H1 (cell line): ENCODE measurements around the gene ARMH1. TPM values are rescaled to one million over a fixed set of nuclear protein-coding genes. Genes with fewer than 3 reads are reported as not detected.

Experiments
- CTCF ChIA-PET: fragments of 300-600 bp; sonication (Branson Sonifier 250); formaldehyde crosslinking; loops from one replicate; lab custom pipeline; 2021; ENCODE audit not compliant: partially characterized antibody; lab: Charles Lee
- POLR2A ChIA-PET: fragments of 300-600 bp; sonication (Branson Sonifier 250); formaldehyde crosslinking; loops from one replicate; lab custom pipeline; 2021; ENCODE audit warnings: inconsistent platforms; ENCODE audit not compliant: partially characterized antibody; lab: Charles Lee
- DNase-seq, 2 experiments: peaks; one replicate each; pipeline versions ENCODE4 v3.0.0 to v3.0.0-alpha.2; 2010 to 2022; ENCODE audit warnings: low spot score in 2 of 2, low read depth in 1 of 2, mixed read lengths in 1 of 2
- FAIRE-seq: peaks from 2 replicates; lab custom pipeline; 2011; peaks lifted over from hg19 to GRCh38; lab: Jason Lieb, UNC
- H2AFZ ChIP-seq: 2 replicates; pipeline ENCODE4 v1.8.1; 2012; ENCODE audit warnings: low read length, inconsistent platforms
- H2AK5ac ChIP-seq: 2 replicates; pipeline ENCODE4 v1.6.1; 2013; ENCODE audit warnings: low read depth, low read length
- H2BK120ac ChIP-seq: replicated peaks from 2 replicates; pipeline ENCODE3; 2013; ENCODE audit warnings: low read depth, low read length, inconsistent platforms
- H2BK12ac ChIP-seq: 2 replicates; pipeline ENCODE4 v1.6.1; 2013; ENCODE audit warnings: low read depth, low read length
- H2BK15ac ChIP-seq: 2 replicates; pipeline ENCODE4 v1.6.1; 2013; ENCODE audit warnings: low read length
- H2BK20ac ChIP-seq: 2 replicates; pipeline ENCODE4 v1.6.1; 2013; ENCODE audit warnings: low read length
- H2BK5ac ChIP-seq: 2 replicates; pipeline ENCODE4 v1.6.1; 2013; ENCODE audit warnings: low read depth, low read length
- H3K14ac ChIP-seq: 2 replicates; pipeline ENCODE4 v1.6.1; 2013; ENCODE audit warnings: inconsistent platforms; ENCODE audit not compliant: insufficient read length
- H3K18ac ChIP-seq: 2 replicates; pipeline ENCODE4 v1.6.1; 2013; ENCODE audit warnings: low read length; ENCODE audit errors: extremely low read depth
- H3K23ac ChIP-seq: 2 replicates; pipeline ENCODE4 v1.6.1; 2013; ENCODE audit warnings: inconsistent platforms; ENCODE audit not compliant: insufficient read length
- H3K23me2 ChIP-seq: 2 replicates; pipeline ENCODE4 v1.6.1; 2013; ENCODE audit warnings: low read depth, low read length
- H3K27ac ChIP-seq: 2 replicates; pipeline ENCODE4 v1.6.1; 2011; ENCODE audit warnings: low read depth, low read length, inconsistent platforms
- H3K27me3 ChIP-seq, 4 experiments: replicated peaks in 1 of 4; 1 replicate in 1 of 4; 2 replicates in 3 of 4; pipeline versions ENCODE4 v1.6.1 to v1.8.1; 2011 to 2013; ENCODE audit warnings: low read length in 3 of 4, mild to moderate bottlenecking in 3 of 4, inconsistent platforms in 2 of 4, mixed read lengths in 2 of 4, moderate library complexity in 1 of 4; ENCODE audit not compliant: control insufficient read depth in 3 of 4, insufficient read depth in 3 of 4; ENCODE audit errors: extremely low read depth in 1 of 4
- H3K36me3 ChIP-seq, 4 experiments: 2 replicates each; pipeline versions ENCODE4 v1.6.1 to v1.8.1; 2011 to 2013; ENCODE audit warnings: mild to moderate bottlenecking in 4 of 4, low read length in 3 of 4, moderate library complexity in 2 of 4, control low read depth in 1 of 4, inconsistent platforms in 1 of 4; ENCODE audit not compliant: insufficient read depth in 4 of 4, control insufficient read depth in 2 of 4
- H3K4ac ChIP-seq: replicated peaks from 2 replicates; pipeline ENCODE3; 2013; ENCODE audit warnings: low read length, low read depth, mixed read lengths, inconsistent platforms; ENCODE audit not compliant: insufficient read length
- H3K4me1 ChIP-seq, 4 experiments: replicated peaks in 1 of 4; 1 replicate in 1 of 4; 2 replicates in 3 of 4; pipeline versions ENCODE4 v1.6.1 to v1.8.1; 2011 to 2013; ENCODE audit warnings: low read length in 3 of 4, inconsistent platforms in 2 of 4, mixed read lengths in 1 of 4; ENCODE audit not compliant: insufficient read depth in 4 of 4, control insufficient read depth in 3 of 4
- H3K4me2 ChIP-seq, 2 experiments: 2 replicates each; pipeline versions ENCODE4 v1.6.1 to v1.8.1; 2011 to 2013; ENCODE audit warnings: low read depth in 2 of 2, low read length in 2 of 2, control low read depth in 1 of 2, inconsistent platforms in 1 of 2, mild to moderate bottlenecking in 1 of 2; ENCODE audit not compliant: insufficient read depth in 1 of 2
- H3K4me3 ChIP-seq, 4 experiments: fragments of 200-600, 300-600 bp in 1 of 4; sonication (generic), shearing (Covaris generic), sonication (Bioruptor Twin) in 1 of 4; 2 replicates each; pipeline versions ENCODE4 v1.5.1 to v1.8.1; 2011 to 2016; ENCODE audit warnings: low read length in 4 of 4, low read depth in 3 of 4, control low read depth in 2 of 4, inconsistent platforms in 2 of 4, mild to moderate bottlenecking in 2 of 4, mixed read lengths in 1 of 4, moderate library complexity in 1 of 4; ENCODE audit not compliant: insufficient read depth in 2 of 4; ENCODE audit errors: extremely low read depth in 1 of 4
- H3K56ac ChIP-seq: replicated peaks from 2 replicates; pipeline ENCODE3; 2013; ENCODE audit warnings: low read depth, mild to moderate bottlenecking, mixed read lengths, low read length, inconsistent platforms; ENCODE audit not compliant: insufficient read length
- H3K79me1 ChIP-seq: 2 replicates; pipeline ENCODE4 v1.6.1; 2013; ENCODE audit warnings: low read depth, low read length, control low read depth
- H3K79me2 ChIP-seq, 2 experiments: 2 replicates each; pipeline versions ENCODE4 v1.6.1 to v1.8.1; 2012 to 2013; ENCODE audit warnings: low read length in 2 of 2, mild to moderate bottlenecking in 2 of 2, inconsistent platforms in 1 of 2; ENCODE audit not compliant: insufficient read depth in 2 of 2, control insufficient read depth in 1 of 2
- H3K9ac ChIP-seq, 4 experiments: replicated peaks in 1 of 4; 1 replicate in 1 of 4; 2 replicates in 3 of 4; pipeline versions ENCODE4 v1.6.1 to v1.8.1; 2011 to 2013; ENCODE audit warnings: low read depth in 3 of 4, low read length in 3 of 4, control low read depth in 2 of 4, mild to moderate bottlenecking in 2 of 4, moderate library complexity in 2 of 4, inconsistent platforms in 1 of 4; ENCODE audit errors: extremely low read depth in 1 of 4
- H3K9me3 ChIP-seq, 2 experiments: 2 replicates each; pipeline versions ENCODE4 v1.6.1 to v1.8.1; 2012 to 2013; ENCODE audit warnings: mild to moderate bottlenecking in 2 of 2, moderate library complexity in 2 of 2, control low read depth in 1 of 2, inconsistent platforms in 1 of 2, low read depth in 1 of 2, low read length in 1 of 2, mixed read lengths in 1 of 2; ENCODE audit not compliant: insufficient read depth in 2 of 2
- H4K20me1 ChIP-seq, 2 experiments: replicated peaks in 1 of 2; 2 replicates each; pipeline versions ENCODE3 to v1.8.1; 2011 to 2013; ENCODE audit warnings: inconsistent platforms in 2 of 2, low read length in 2 of 2, mild to moderate bottlenecking in 1 of 2; ENCODE audit not compliant: insufficient read depth in 2 of 2, control insufficient read depth in 1 of 2
- H4K5ac ChIP-seq: 2 replicates; pipeline ENCODE4 v1.6.1; 2013; ENCODE audit warnings: low read length, low read depth, mixed read lengths, inconsistent platforms; ENCODE audit not compliant: insufficient read length
- H4K8ac ChIP-seq: 2 replicates; pipeline ENCODE4 v1.8.0; 2013; ENCODE audit warnings: mild to moderate bottlenecking, moderate library complexity, low read length, inconsistent platforms; ENCODE audit not compliant: insufficient read depth; ENCODE audit errors: extremely low read depth
- H4K91ac ChIP-seq: replicated peaks from 2 replicates; pipeline ENCODE3; 2013; ENCODE audit warnings: low read length, mixed read lengths, inconsistent platforms; ENCODE audit not compliant: insufficient read length
- CHD1 ChIP-seq: IDR thresholded peaks from 2 replicates; pipeline ENCODE4 v1.6.1; 2012; ENCODE audit warnings: low read depth, low read length, improper control_type of control experiment
- JUN ChIP-seq: IDR thresholded peaks from 2 replicates; pipeline ENCODE4 v1.6.1; 2011; ENCODE audit warnings: low read depth, mild to moderate bottlenecking, improper control_type of control experiment, low read length
- PHF8 ChIP-seq: fragments of 200-600 bp; sonication (generic); conservative IDR thresholded peaks from 2 replicates; pipeline ENCODE4 v1.7.1; 2012; ENCODE audit warnings: low read depth, mild to moderate bottlenecking, inconsistent platforms, low read length, moderate library complexity
- SIN3A ChIP-seq, 2 experiments: IDR thresholded peaks in 1 of 2; conservative IDR thresholded peaks in 1 of 2; 2 replicates each; pipeline ENCODE4 v1.6.1; 2011 to 2012; ENCODE audit warnings: low read length in 2 of 2, improper control_type of control experiment in 1 of 2, low read depth in 1 of 2, mild to moderate bottlenecking in 1 of 2
- SRF ChIP-seq: IDR thresholded peaks from 2 replicates; pipeline ENCODE4 v1.6.1; 2011; ENCODE audit warnings: mild to moderate bottlenecking, low read depth, low read length, moderate library complexity
- TCF12 ChIP-seq: IDR thresholded peaks from 2 replicates; pipeline ENCODE4 v1.6.1; 2011; ENCODE audit warnings: low read depth, mild to moderate bottlenecking, low read length
- WGBS, 2 experiments: shearing (Covaris generic) in 1 of 2; methylation state at CpG; one replicate each; pipeline versions ENCODE4 v1.1.6 to v1.1.7; 2013 to 2015; ENCODE audit warnings: low lambda C conversion rate in 2 of 2, mixed read lengths in 2 of 2, inconsistent platforms in 1 of 2, low coverage in 1 of 2, missing lambda C conversion rate in 1 of 2; ENCODE audit not compliant: insufficient replicate concordance in 2 of 2, insufficient coverage in 1 of 2, insufficient read length in 1 of 2; ENCODE audit errors: extremely low coverage in 1 of 2, missing lambda C conversion rate in 1 of 2; 5-methylcytosine and 5-hydroxymethylcytosine counted together
- polyA plus RNA-seq, 7 experiments: library from polyadenylated mRNA; depleted of rRNA in 3 of 7; stranded (reverse) in 5 of 7; unstranded in 2 of 7; fragments of >200 nt in 5 of 7; fragments of 200-250 nt in 2 of 7; gene quantifications; 1 replicate in 5 of 7; 2 replicates in 1 of 7; 4 replicates in 1 of 7; pipeline versions ENCODE4 v1.2.1 to v1.2.3, GENCODE V29; 2011 to 2013; ENCODE audit warnings: missing spikeins in 2 of 7, mixed read lengths in 2 of 7
- total RNA-seq: library from RNA; stranded (reverse); fragmentation: NEBNext Ultra II Directional; extraction: Animal tissue kit (Norgen Biotek cat#: 25700); gene quantifications from 2 replicates; pipeline ENCODE4 v1.2.1, GENCODE V29; 2021
- TF ChIP-seq, protein P1 (sequence below): IDR thresholded peaks from 2 replicates; pipeline ENCODE4 v1.6.1; 2012; ENCODE audit warnings: low read length, inconsistent platforms

Gene ARMH1
- total and polyA plus RNA-seq, 2 of the 8 experiments (the other 6 are each of a cell fraction or from before 2014, with no cell fraction given) = 0.82 to 0.85 TPM

- Histone ChIP-seq H2AFZ (no peak overlapping the region), H2BK15ac (no peak overlapping the region), H3K27me3 (no peaks in the 10 kb centered on the region), H3K18ac (no peak overlapping the region), H3K36me3 (peaks cover 7 to 21% (median 13%) of the 10 kb centered on the region in 4 experiments; a peak in 7 of 8 replicates), H2BK5ac (no peak overlapping the region), H2BK120ac (no peak overlapping the region), H3K23ac (no peak overlapping the region), H3K4ac (no peak overlapping the region), H3K14ac (no peak overlapping the region)
- 96% methylated on average over 2 of the region's 2 CpGs; no CpG with 5 or more reads in 1 of the 2 experiments for WGBS, 2 experiments
- CTCF ChIA-PET = interaction anchor here (0.8 to 15.0 kb wide), 11 partner anchors 9 to 696 kb away, joined by 3 to 197 read pairs (median 6); partner anchors contain the start of gene ARTN
- TF ChIP-seq, protein P1, sequence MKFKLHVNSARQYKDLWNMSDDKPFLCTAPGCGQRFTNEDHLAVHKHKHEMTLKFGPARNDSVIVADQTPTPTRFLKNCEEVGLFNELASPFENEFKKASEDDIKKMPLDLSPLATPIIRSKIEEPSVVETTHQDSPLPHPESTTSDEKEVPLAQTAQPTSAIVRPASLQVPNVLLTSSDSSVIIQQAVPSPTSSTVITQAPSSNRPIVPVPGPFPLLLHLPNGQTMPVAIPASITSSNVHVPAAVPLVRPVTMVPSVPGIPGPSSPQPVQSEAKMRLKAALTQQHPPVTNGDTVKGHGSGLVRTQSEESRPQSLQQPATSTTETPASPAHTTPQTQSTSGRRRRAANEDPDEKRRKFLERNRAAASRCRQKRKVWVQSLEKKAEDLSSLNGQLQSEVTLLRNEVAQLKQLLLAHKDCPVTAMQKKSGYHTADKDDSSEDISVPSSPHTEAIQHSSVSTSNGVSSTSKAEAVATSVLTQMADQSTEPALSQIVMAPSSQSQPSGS = no peak
- TF ChIP-seq JUN (no peak), SRF (no peak), CHD1 (no peak), TCF12 (no peak), SIN3A (conservative IDR thresholded peaks at IDR 0.05 in 1 of 2, IDR thresholded peaks at IDR 0.05 in 1 of 2; ENCODE audit: low read depth in 1 of 2, low read length in 2 of 2) (no peak), PHF8 (no peak)
- TF ChIP-seq, all 59 proteins: peak for 0
- H3K4me1 ChIP-seq = peaks cover 0 to 11% (median 4%) of the 10 kb centered on the region in 4 experiments; a peak in 6 of 7 replicates
- FAIRE-seq (no peak), DNase-seq (no peak)
- no peak overlapping the region for H4K5ac ChIP-seq
- H4K91ac ChIP-seq = no peak overlapping the region
- H3K4me2 ChIP-seq = no peak overlapping the region
- no peak overlapping the region for H3K56ac ChIP-seq
- no peak overlapping the region for H2AK5ac ChIP-seq
- H4K20me1 ChIP-seq = no peaks in the 10 kb centered on the region
- peaks cover 3 to 26% of the 10 kb centered on the region in 2 experiments; a peak in 3 of 4 replicates for H3K79me2 ChIP-seq
- no peak overlapping the region for H2BK12ac ChIP-seq
- H4K8ac ChIP-seq = no peak overlapping the region
- H3K27ac ChIP-seq = no peak overlapping the region
- H3K23me2 ChIP-seq = no peaks in the 10 kb centered on the region; the same call in 1 of the 2 replicates
- POLR2A ChIA-PET = interaction anchor here (2.9 to 30.8 kb wide), 5 partner anchors 1 to 44 kb away, joined by 16 to 633 read pairs (median 58); partner anchors contain the start of genes ARMH1 and TMEM53
- H2BK20ac ChIP-seq = no peak overlapping the region
- H3K4me3 ChIP-seq = no peak overlapping the region
- H3K79me1 ChIP-seq = peaks cover 12% of the 10 kb centered on the region
- no peaks in the 10 kb centered on the region for H3K9me3 ChIP-seq
- no peak overlapping the region for H3K9ac ChIP-seq
Measured at GRCh38 chr1:44630116-44630515, 44.4 kb upstream of the ARMH1 start.
